Measurements from ENCODE around the gene ABL1. TPM values are rescaled to one million over a fixed set of nuclear protein-coding genes. Genes with fewer than 3 reads are reported as not detected.

The ABL1 gene
- total RNA-seq, 4 donors from 2014 or later: 37.2 to 61.8 (median 56.2) TPM

DNA sequence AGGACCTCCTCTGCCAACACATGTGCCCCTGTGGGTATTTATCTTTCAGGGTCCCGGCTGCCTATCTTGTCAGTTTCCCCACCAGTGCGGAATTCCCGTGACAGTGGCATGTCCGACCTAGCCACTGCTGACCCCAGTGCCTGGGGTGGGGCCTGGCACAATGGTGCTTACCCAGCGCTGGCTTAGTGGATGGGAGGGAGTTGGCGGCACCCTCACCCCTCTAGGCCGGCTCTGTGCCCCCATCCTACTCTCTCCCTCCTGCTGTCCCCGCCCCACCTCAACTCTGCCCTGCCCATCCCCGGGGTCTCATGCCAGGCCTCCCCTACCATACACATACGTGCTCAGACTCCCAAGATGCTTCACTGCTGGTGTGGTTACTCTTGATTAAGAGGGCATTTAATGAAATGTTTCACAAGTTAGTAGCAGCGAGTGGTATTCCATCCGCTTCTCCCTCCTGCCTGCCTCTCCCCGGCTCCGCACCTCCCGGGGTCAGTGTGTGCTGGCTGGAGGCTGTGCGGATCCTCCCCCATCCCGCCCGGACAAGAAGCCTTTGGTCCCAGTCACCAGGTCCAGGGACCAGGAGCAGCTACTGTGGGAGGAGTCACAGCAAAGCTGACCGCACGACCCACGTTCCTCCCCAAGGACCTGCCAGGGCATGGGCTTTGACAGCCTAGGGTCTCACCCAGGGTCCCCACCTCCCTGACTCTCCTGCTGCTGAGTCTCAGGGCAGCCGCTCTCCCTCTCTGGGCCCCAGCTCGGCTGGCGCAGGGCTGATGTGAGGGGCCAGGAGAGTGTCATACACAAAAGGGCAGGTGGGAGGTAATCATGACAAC, 71.1 kb downstream of the ABL1 start:
- TF ChIP-seq, protein P1, sequence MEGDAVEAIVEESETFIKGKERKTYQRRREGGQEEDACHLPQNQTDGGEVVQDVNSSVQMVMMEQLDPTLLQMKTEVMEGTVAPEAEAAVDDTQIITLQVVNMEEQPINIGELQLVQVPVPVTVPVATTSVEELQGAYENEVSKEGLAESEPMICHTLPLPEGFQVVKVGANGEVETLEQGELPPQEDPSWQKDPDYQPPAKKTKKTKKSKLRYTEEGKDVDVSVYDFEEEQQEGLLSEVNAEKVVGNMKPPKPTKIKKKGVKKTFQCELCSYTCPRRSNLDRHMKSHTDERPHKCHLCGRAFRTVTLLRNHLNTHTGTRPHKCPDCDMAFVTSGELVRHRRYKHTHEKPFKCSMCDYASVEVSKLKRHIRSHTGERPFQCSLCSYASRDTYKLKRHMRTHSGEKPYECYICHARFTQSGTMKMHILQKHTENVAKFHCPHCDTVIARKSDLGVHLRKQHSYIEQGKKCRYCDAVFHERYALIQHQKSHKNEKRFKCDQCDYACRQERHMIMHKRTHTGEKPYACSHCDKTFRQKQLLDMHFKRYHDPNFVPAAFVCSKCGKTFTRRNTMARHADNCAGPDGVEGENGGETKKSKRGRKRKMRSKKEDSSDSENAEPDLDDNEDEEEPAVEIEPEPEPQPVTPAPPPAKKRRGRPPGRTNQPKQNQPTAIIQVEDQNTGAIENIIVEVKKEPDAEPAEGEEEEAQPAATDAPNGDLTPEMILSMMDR (IDR thresholded peaks at IDR 0.05; ENCODE audit: low read depth): no peak

DNA sequence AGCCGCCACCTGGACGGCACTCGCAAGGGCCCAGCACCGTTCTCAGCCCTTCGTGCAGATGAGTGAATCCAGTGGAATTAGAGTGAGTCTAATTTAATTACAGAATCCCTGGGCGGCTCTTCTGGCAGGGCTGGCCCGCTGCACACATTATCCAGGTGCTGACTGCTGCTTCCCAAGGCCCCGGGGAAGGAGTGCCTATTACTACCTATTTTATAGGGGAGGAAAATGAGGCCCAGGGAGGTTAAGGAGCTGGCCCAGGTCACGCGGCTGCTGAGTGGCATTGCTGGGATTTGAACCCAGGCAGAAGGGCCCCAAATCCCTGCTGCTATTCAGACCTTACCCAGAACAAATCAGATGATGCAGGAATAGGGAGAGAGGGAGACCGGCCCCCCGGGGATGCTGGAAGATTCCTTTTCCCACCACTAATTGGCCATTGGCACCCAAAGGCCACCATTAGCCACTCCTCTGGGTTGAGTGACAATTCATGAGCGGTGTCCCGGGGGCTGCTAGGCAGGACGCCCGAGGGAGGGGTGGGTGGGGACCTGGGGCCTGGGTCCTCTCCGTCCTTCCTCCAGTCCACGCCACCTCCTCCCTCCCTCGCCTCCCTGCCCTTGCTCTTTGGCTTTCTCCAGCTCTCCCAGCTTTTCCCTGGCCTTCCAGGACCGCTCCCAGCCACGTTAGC, 71.8 kb downstream of the ABL1 start:
- TF ChIP-seq, protein P1 (IDR thresholded peaks at IDR 0.05; ENCODE audit: low read depth): no peak

DNA sequence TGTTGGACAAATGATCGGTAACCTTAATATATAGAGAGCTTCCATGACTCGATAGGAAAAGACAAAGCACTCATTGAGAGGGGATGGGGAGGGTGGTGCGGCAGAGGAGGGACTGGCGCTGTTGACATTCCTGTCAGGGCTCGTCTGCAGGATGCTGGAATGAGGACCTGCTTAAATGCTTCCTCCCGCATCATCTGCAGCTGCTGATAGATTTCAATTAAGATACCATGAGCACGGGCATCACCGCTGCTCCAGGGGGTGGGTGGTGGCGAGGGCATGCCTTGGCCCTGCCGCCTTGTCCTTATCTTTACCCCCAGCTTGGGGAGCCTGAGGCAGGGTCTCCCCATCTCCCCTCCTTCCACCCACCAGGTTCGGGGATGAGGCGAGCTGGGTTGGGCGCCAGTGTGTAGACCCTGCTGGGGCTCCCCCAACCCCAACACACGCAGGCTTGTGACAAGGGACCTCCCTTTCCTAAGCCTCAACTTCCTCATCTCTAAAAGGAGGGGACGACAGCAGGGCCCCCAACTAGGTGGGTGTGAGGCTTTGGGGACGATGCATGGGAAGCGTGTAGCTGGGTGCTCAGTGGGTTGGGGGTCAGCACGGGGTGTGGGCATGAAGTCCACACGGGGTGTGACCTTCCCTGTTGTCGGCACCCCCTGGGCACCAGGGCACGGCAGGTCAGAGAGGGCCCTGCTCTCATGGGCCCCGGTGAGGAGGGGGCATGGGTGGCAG, 73.3 kb downstream of the ABL1 start:
- TF ChIP-seq, protein P1 (IDR thresholded peaks at IDR 0.05; ENCODE audit: low read depth): no peak

DNA sequence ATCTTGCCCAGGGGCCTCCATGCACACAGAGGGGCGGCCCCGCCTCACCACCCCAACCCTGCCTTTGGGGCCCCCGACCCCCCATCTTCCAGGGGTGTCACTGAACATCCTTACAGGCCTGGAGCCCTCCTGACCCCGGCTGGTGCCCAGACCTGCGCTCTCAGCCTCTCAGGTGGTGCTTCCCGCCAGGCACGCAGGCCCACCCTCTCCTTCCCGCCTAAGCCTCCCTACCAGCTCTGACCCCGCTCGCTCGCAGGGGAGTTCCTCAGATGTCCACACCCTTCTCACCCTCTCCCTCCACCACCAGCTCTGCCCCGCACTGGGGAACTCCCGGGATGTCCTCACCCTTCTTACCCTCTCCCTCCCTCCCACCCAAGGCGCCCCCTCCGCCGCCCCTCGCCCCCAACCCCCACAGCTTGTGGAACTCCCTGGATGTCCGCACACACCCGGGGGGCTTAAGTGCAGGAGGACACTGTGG, 73.9 kb downstream of the ABL1 start:
- TF ChIP-seq, protein P1 (IDR thresholded peaks at IDR 0.05; ENCODE audit: low read depth): no peak

DNA sequence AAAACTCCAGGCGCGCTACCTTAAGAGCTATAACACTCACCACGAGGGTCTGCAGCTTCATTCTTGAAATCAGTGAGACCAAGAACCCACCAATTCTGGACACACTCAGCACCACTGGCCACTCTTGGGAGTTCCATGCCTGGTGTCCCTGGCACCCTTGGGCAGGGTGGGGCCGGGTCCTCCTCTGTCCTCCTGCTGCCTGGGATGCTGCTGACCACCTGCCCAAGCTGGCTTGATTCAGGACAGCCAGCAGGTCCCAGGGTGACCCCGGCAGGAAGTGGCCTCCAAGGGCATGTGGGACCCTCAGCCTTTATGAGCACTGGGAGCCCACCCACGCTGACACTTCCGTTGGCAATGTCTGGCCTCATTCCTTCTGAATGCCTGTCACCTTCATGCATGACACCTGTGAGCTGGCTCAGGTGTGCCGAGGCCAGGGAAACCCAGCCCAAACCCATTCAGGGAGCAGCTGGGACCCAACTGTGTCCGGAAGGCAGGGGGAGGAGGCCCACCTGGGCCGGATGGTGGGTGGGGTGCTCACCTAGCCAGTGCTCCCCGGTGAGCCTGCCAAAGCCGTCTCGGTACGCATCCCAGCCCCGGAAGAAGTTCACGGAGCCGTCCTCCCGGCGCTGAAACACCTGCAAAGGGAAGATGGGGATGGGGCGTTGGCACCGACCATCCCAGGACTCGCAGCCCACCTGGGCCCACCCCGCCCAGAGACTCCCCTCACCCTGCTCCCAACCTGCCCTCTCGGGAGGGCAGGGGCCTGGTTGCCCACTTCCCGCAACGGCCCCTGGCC, 76.4 kb downstream of the ABL1 start:
- TF ChIP-seq, protein P1 (IDR thresholded peaks at IDR 0.05; ENCODE audit: low read depth): no peak

DNA sequence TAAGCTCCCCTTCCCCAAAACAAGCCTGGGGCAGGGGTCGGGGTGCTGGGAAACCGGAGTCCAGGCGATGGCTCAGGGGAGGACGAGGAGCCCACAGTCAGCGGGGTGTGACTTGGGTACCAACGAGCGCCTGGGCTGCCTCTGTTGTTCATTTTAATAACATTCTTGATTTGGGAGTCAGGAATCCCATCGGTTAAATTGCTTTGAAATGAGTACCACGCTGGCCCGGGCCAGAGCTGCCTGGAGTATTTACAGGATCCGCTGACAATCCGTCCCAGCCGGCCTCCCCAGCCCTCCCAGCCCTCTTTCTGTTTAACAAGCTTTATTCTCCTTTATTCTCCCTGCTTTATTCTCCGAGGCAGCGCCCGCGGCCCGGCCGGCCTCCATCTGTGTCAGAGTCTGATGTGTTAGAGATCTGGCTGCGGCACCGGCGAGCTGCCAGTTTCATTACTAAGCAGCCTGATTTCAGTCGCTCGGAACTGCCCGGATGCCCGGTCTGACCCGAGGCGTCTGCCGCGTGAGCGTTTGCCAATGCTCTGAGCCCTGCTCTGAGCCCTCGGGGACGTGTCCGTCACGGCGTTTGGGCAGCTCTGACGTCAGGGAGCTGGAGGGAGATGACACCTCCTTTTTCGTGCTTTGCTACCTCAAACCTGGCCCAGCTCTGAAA, 78.0 kb downstream of the ABL1 start:
- TF ChIP-seq, protein P1 (IDR thresholded peaks at IDR 0.05; ENCODE audit: low read depth): no peak
